ENCODE data around the gene FAM209B.
"Not testable (repeated sequence)": the region's sequence is repeated elsewhere in the genome, so short reads cannot be mapped to it uniquely, and the experiment has no call there.

FAM209B gene

DNA sequence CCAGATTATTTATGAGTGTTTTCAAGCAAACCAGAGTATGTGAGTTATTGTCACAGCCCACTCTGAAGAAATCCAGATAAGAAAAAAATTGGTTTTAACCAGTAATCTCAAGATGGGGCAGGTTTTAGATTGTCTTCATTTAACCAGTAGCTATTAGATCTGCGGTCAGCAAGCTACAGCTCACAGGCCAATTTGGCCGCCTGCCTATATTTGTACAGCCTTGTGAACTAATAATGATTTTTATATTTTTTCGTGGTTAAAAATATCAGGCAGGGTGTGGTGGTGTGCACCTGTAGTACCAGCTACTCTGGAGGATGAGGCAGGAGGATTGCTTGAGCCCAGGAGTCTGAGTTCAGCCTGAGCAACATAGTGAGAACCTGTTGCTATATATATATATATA lies 5.0 kb downstream of the FAM209B start:
- no peak for DNase-seq (ENCODE audit: low read depth in 2 of 2)

DNA sequence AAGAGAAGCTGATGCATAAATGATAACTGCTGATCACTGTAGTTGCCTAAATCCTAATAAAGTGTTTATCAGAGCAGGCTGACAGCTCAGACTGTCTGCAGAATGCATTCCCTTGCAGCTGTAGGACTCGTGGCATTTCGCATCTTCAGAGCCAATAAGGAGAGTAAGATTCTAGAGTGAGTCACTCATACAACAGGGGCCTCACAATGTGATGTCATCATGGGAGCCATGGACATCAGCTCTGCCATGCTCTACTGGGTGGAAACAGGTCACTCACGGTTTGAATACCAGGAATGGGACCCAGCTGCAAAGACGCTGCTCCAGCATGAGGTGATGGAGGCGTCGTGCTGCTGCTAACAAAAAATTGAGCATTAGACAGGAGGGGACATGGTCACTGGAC lies 7.4 kb downstream of the FAM209B start:
- no peak for DNase-seq (ENCODE audit: low read depth in 2 of 2)

DNA sequence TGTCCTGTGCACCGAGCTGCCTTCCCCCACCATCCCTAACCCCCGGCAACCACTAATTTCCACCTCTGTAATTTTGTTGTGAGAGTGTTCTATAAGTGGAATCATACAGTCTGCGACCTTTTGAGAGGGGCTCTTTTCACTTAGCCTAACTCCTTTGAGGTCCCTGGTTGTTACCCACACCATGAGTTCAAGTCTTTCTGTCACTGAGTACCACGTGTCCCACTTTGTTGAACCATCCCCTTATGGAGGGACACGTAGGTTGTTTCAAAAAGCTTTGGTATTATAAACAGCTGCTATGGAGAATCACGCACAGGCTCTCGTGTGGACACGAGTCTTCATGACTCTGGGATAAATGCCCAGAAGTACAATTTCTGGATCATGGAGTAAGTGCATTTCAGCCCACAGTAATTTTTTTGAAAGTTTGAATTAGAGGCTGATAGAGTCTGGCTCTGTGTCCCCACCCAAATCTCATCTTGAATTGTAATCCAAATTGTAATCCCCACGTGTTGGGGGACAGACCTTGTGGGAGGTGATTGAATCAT lies 9.5 kb downstream of the FAM209B start:
- DNase-seq (ENCODE audit: low read depth in 2 of 2): no peak

DNA sequence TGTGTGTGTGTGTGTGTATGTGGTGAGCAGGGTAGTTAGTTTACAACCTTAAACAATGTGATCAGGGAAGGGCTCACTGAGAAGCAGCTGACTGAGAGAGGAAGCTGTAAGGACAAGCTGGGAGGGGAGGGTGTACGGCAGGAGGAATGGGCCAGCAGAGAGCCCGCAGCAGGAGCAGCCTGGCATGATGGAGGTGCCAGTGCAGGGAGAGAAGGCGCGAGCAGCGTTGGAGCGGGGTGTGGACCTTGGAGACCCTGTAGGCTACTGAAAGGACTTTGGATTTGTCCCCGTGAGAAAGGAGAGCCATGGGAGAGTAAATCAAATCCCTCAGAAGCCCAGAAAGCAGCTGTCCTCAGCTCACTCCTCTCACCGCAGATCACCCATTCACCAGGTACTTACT lies 18.5 kb downstream of the FAM209B start:
- no peak for DNase-seq (ENCODE audit: low read depth in 2 of 2)

DNA sequence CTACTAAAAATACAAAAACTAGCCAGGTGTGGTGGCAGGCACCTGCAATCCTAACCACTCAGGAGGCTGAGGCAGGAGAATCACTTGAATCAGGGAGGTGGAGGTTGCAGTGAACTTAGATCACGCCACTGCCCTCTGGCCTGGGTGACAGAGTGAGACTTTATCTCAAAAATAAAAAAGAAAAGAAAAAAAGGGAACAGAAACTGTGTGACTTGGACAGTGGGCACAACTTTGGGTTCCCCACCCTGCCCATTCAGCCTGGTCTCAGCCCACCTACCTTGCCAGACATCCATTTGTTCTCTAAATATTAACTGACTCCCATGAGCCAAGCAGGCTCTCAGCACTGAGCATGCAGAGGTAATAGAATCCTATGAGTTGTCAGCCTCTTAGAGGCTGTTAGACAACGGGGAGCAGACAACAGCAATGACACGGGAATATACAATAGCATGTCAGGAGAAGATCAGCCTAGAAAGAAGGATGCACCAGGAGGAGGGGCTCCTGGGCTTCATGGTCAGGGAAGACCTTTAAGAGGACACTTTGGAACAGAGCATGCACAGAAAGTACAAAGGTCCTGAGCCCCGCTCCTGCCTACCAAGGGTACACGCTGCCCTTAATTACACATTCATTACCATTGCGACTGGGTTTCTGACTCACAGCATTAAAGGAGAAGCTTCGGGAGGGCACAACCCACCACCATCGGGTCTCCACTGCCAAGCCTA lies 20.0 kb downstream of the FAM209B start:
- no peak for DNase-seq (ENCODE audit: low read depth in 2 of 2)

DNA sequence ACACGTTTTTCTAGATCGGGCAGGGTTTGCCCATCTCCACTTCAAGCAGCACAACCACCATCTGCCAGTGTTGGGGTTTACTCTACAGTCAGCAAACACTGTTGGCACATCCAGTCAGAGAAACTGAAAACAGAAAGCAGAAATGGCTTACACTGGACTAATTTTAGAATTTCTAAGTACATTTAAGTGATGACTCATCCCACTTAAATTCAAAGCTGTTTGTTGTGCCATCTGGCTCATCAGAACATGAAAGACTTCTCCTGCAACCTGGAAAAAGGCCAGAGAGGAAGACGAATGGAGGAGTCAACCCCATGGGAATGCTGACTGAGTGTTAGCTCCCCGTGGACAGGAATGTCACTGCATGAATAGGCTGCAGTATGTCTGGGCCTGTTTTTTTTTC lies 21.8 kb downstream of the FAM209B start:
- DNase-seq (ENCODE audit: low read depth in 2 of 2): no peak

DNA sequence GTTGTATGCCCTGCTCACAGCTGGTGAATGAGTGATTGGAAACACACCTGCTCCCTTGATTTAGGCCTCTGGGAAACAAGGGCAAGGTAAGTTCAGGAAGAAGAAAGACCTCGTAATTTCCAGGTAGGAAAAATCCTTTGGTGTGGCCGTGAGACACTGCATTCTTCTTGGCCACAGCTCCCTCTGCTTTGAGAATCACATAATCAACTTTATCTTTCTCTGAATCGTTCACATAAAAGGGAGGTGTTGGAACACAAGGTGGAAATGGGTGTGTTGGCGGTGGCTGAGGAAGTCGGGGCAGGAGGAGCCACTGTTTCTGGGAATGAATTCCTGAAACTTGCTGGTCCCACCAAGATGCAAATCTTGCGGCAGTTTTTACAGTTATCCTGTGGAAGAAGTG lies 25.9 kb downstream of the FAM209B start:
- no peak for DNase-seq (ENCODE audit: low read depth in 2 of 2)

DNA sequence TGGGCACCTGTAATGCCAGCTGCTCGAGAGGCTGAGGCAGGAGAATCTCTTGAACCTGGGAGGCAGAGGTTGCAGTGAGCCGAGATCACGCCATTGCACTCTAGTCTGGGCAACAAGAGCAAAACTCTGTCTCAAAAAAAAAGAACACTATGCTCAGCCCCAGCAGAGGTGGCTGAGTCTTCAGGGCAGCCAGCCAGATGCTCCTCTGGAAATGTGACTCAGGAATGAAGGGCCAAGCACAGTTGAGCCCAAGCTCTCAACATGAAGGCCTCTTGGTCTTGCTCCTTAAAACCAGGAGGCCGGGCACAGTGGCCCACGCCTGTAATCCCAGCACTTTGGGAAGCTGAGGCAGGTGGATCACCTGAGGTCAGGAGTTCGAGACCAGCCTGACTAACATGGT lies 31.5 kb downstream of the FAM209B start:
- DNase-seq (ENCODE audit: low read depth in 2 of 2): not testable (repeated sequence)

DNA sequence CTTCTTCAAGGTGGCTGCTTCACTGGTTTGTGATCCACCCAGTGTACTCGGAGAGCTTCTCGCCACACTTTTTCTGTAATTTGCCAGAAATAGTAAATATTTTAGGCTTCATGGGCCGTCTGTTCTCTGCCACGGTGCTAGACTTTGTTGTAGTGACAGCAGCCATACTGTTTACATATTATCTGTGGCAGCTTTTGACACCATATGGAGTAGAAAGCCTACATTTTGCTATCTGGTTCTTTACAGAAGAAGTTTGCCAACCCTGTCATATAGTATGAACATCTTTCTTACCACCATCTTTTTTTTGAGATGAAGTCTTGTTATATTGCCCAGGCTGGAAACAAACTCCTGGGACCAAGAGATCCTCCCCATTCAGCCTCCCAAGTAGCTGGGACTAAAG lies 32.5 kb downstream of the FAM209B start:
- DNase-seq (ENCODE audit: low read depth in 2 of 2): no peak

DNA sequence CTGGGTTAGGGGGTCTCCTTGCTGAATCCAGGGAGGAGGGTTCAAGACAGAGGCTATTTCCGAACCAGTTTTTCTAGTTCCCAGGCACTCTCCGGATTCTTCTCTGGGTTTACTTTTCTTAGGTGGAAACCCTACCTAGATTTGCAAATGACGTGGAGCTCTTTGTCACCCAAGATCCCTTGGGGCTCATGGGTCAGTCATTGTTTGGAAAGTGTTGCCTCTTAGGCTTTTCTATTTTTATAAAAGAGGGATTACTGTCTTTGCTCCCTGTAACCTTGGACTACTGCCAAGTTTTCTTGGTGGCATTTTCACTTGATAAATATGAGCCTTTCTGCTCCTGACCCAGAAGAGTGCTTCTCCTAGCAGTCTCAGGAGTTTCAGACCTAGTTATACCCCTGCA lies 33.6 kb downstream of the FAM209B start:
- DNase-seq (ENCODE audit: low read depth in 2 of 2): no peak

DNA sequence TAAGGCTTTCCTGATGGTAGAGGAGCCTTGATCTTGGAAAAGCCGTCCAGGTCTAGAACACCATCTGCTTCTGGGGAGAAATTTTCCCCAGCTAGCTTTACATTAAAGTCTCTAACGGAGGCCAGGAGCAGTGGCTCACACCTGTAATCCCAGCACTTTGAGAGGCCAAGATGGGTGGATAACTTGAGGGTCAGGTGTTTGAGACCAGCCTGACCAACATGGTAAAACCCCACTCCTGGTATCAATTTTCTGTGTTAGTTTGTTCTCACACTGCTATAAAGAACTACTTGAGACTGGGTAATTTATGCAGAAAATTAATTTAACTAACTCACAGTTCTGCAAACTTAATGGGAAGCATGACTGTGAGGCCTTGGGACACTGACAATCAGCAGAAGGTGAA lies 37.8 kb downstream of the FAM209B start:
- DNase-seq (ENCODE audit: low read depth in 2 of 2): no peak

DNA sequence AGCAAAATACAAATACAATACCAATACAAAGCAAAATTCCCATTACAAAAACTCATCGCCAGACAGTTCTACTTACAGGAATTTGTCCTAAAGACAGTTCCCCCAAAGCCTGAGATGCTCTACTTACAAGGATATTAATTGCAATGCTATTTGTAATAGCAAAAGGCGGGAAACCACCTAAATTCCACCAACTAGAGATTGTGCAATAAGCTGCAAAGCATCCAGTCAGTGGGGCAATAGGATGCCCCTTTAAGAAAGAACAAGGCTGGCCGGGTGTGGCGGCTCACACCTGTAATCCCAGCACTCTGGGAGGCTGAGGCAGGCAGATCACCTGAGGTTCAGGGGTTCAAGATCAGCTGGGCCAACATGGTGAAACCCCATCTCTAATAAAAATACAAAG lies 39.1 kb downstream of the FAM209B start:
- DNase-seq (ENCODE audit: low read depth in 2 of 2): no peak

DNA sequence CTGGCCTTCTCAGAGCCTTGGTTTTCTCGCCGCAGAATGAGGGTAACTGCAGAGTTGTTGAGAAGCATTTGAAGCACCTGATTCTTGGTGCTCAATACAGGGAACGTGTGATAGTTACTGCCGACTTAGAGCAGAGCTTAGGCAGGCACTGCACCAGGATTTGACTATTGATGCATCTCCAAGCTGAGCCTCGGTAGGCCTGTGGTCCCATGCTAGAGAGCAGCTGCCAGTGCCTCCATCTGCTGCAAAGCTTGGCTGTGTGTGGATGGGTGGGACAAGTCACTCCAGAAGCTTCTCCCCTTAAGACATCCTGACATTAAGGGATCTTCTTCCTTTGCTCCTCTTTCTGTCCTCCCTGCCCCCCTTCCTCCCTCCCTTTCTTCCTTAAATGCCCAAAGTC lies 40.9 kb downstream of the FAM209B start:
- no peak for DNase-seq (ENCODE audit: low read depth in 2 of 2)

DNA sequence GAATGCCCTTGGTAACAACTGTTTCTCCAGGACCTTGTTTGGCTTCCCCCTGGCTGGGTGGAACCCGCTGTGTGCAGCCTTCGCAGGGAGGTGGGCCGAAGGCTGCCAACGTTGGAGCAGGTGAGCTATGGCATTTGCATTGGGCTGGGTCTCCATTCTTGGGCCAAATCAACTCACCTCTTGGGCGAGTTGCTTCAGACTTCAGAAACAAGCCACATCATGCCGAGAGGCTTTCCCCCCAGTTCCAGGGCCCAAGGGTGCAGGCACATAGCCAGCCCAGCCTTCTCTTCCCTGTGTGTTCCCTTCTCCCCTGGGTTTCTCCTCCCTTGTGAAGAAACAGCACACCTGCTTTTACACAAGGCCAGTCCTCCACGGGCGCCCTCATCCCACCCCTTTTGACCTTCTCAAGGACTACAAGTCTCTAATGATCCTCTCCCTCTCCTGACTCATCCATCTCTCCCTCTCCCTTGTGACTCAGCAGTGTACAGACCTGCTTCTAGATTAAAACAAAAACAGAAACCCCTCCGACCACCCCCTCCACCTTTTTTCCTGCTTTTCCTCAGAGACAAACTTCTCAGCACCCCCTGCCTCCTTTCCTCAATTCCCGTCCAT lies 41.6 kb downstream of the FAM209B start:
- DNase-seq (ENCODE audit: low read depth in 2 of 2): no peak

DNA sequence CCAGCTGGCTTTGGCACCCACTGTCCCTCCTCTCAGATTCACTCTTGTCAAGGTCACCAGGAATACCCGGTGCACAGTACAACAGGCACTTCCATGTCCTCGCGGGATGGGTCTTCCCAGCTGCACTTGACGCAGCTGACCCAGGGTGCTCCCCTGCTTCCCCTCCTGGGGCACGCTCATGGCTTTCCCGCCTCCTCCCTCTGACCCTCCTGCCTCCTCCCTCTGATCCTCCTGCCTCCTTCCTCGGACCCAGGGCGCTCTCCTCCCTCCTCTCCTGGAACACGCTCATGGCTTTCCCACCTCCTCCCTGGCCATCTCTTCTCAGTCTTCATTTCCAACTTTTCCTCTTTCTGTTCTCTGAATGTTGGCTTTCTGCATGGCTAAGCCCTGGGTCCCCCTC lies 42.1 kb downstream of the FAM209B start:
- no peak for DNase-seq (ENCODE audit: low read depth in 2 of 2)

DNA sequence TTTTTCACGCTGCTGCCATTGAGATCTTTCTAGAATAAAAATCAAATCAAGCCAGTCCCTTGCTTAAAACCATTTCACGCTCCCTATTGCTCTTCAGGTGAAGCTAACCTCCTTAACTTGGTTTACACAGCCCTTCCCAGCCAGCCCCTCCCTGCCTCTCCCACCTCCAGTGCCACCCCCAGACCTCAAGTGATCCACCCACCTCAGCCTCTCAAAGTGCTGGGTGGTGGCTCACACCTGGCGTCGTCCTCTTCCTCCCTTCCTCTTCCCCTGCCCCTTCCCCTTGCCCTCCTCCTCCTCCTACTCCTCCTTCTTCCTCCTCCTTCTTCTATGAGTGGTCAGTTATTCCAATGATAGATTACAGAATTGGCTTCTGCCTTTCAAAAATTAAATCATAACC lies 42.9 kb downstream of the FAM209B start:
- DNase-seq (ENCODE audit: low read depth in 2 of 2): no peak

DNA sequence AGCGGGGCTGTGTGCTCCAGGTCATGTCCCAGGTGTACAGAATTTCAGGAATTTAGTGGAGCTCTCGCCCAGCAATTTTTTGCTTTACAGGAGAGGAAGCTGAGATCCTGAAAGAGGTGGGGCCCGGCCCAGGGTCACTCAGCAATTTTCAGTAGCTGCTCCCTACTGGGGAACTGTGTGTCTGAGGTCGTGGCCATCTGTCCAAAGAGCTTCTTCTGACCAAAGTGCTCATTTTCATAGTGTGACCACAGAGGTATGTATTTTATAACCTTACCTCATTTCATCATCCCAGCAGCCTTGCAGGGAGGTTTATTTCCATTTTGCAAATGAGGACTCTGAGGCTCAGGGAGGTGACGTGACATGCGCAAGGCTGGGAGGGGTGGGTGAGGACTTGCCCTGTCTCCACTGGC lies 46.3 kb downstream of the FAM209B start:
- no peak for DNase-seq (ENCODE audit: low read depth in 2 of 2)

DNA sequence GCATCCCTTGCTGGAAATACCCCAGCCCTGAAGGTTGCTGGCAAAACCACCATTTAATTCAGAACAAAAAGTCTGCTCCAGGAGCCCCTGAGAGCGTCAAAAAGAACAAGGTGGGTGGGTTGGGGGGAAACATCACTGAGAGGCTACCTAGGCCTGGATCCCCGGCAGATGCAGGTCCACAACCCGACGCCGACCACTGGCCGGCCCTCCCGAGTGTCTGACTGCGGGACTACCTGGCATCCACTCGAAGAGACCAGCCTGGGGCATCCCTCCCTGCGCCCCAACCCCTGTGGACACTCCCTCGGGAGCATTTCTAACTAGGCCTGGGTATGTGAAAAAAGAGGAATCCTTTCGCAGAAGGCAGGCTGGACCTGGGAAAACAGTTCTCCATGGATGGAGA lies 47.2 kb downstream of the FAM209B start:
- no peak for DNase-seq (ENCODE audit: low read depth in 2 of 2)

DNA sequence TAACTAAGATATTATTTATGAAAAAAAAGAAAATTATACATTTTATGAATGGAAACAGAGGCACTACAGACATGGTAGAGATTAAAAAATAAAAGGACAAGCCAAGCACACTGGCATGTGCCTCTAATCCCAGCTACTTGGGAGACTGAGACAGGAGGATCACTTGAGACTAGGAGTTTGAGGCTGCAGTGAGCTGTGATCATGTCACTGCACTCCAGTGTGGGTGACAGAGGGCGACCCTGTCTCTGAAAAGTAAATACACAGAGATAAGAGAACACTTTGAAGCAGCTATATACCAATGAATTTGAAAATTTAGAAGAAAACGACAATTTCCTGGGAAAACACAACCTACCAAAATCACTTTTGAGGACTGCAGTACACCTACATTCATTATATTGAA lies 48.7 kb downstream of the FAM209B start:
- DNase-seq (ENCODE audit: low read depth in 2 of 2): no peak

DNA sequence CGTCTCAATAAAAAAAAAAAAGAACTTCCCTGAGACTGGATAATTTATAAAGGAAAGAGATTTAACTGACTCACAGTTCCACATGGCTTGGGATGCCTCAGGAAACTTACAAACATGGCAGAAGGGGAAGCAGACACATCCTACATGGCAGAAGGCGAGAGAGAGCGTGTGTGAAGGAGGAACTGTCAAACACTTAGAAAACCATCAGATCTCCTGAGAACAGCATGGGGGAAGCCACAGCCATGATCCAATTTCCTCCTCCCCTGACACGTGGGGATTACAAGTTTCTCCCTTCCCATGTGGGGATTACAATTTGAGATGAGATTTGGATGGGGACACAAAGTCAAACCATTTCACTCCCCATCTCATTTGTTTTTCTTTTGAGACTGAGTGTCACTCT lies 49.5 kb downstream of the FAM209B start:
- no peak for DNase-seq (ENCODE audit: low read depth in 2 of 2)

DNA sequence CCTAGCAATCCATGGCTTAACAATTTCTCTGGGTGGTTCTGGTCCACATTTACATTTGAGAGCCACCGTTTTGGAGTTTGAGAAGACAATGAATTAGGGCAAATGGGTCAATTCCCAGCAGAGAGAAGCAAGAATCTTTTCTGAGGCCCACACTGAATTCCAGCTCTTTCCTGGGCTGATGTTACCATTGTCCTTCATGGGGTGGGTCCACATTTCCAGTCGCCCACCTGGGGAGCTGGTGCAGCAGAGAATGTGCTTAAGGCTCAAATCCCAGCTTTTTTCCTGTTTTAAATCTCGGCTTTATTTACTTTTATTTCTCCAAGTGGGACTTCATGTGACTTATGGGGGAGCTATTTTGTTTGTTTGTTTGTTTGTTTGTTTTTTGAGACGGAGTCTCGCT lies 51.9 kb downstream of the FAM209B start:
- no peak for DNase-seq (ENCODE audit: low read depth in 2 of 2)
